GM12892 (cell line): ENCODE measurements around the gene PTPRK.

Source experiments
- POLR2A ChIP-seq: IDR thresholded peaks from 2 replicates; pipeline ENCODE4 v1.6.1; 2011; ENCODE audit warnings: low read depth, low read length, control low read depth
- POLR2AphosphoS5 ChIP-seq: IDR thresholded peaks from 2 replicates; pipeline ENCODE4 v1.6.1; 2011; ENCODE audit warnings: low read depth, low read length, control low read depth

- TF ChIP-seq POLR2A: no peak
- no peak for TF ChIP-seq POLR2AphosphoS5
These were observed 406.2 kb downstream of the PTPRK start for GRCh38 chr6:128114164-128114563.
